ENCODE measurements around the gene DCAF16. TPM values are rescaled to one million over a fixed set of nuclear protein-coding genes. Genes with fewer than 3 reads are reported as not detected.

The DCAF16 gene
- total RNA-seq, 1 experiment from 2014 or later = 65.7 TPM

DNA sequence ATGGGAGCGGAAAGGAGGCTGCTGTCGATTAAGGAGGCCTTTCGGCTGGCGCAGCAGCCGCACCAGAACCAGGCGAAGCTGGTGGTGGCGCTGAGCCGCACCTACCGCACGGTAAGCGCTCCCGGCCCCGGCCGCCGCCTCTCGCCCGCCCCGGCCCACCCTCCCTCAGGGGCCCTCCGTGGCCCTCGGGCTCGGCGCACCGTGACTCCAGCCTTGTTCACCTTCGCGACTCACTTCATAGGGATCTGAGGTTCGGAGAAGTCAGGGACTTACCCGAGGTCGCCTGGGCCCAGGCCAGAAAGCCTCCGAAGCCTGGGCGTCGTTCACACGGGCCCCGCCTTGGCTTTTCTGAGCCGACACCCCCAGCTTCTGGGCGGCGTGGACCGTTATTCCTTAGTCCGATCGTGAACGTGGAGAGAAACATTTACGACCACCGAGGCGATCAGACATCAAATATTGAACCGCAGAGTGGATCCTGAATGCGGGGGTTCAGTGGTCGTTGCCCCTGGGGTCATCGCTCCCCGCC lies 584 bp upstream of the DCAF16 start:
- H3K79me2 ChIP-seq (ENCODE audit: insufficient read depth, low read length) = peaks cover 98% of the 10 kb centered on the region
- intact Hi-C loops (cut with micrococcal nuclease) = loop anchor here (2.0 kb wide), 1 partner anchor 210 kb away; the partner anchor contains the start of gene LCORL
- ChIA-PET RAD21 (ENCODE audit: low non-redundant PET in 1 of 2, low total read pairs in 2 of 2, uncharacterized antibody in 2 of 2, unreplicated experiment in 2 of 2) (no interaction called here), POLR2A (interaction anchor here (0.5 to 1.5 kb wide), 2 partner anchors 11 kb away, joined by 3 to 4 read pairs; no protein-coding TSS in a partner anchor), CTCF (interaction anchor here (1.1 kb wide), 1 partner anchor 262 kb away, joined by 3 read pairs; no protein-coding TSS in a partner anchor)
- H3K9me3 ChIP-seq (ENCODE audit: control insufficient read depth in 1 of 2, insufficient read depth in 1 of 2, low read depth in 1 of 2, low read length in 2 of 2) = no peaks in the 10 kb centered on the region
- H3K4me1 ChIP-seq (ENCODE audit: control insufficient read depth in 1 of 2, insufficient read depth in 2 of 2, low read length in 2 of 2) = peaks cover 5 to 20% of the 10 kb centered on the region in 2 experiments; a peak in 2 of 4 replicates
- H3K9me2 ChIP-seq (ENCODE audit: insufficient read depth) = no peaks in the 10 kb centered on the region
- H3K27me3 ChIP-seq (ENCODE audit: insufficient read depth, low read length) = no peaks in the 10 kb centered on the region
- H4K20me1 ChIP-seq (ENCODE audit: insufficient read depth) = peaks cover 23% of the 10 kb centered on the region; the same call in 1 of the 2 replicates
- peak overlapping the region; percentile 85 for H3K4me2 ChIP-seq (ENCODE audit: low read length)
- peaks cover 17 to 23% of the 10 kb centered on the region in 2 experiments for H3K36me3 ChIP-seq (ENCODE audit: control insufficient read depth in 1 of 2, insufficient read depth in 2 of 2, low read length in 2 of 2)
- peak; percentile 51 for ATAC-seq
- BruUV-seq (replicated peaks) = no TSS peak
- no peak overlapping the region for H2AFZ ChIP-seq (ENCODE audit: low read depth, low read length, poor library complexity, severe bottlenecking)
- TF ChIP-seq ZFX (IDR thresholded peaks at IDR 0.05) (peak; percentile 15; the same call in 1 of the 2 replicates), FOSL1 (IDR thresholded peaks at IDR 0.05; ENCODE audit: low read depth) (no peak), CEBPB (IDR thresholded peaks at IDR 0.05; ENCODE audit: low read depth) (no peak)
- TF ChIP-seq, protein P1, sequence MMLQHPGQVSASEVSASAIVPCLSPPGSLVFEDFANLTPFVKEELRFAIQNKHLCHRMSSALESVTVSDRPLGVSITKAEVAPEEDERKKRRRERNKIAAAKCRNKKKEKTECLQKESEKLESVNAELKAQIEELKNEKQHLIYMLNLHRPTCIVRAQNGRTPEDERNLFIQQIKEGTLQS (IDR thresholded peaks at IDR 0.05) = no peak
- peak overlapping the region; percentile 80 to 93 for H3K4me3 ChIP-seq (replicated peaks in 1 of 2; ENCODE audit: low read depth in 1 of 2, low read length in 2 of 2)
- H3K27ac ChIP-seq (ENCODE audit: low read depth, low read length) = peak overlapping the region; percentile 60
- DNase-seq (ENCODE audit: low read depth, low spot score) = no peak
- H3K9ac ChIP-seq (ENCODE audit: low read length) = peak overlapping the region; percentile 98

DNA sequence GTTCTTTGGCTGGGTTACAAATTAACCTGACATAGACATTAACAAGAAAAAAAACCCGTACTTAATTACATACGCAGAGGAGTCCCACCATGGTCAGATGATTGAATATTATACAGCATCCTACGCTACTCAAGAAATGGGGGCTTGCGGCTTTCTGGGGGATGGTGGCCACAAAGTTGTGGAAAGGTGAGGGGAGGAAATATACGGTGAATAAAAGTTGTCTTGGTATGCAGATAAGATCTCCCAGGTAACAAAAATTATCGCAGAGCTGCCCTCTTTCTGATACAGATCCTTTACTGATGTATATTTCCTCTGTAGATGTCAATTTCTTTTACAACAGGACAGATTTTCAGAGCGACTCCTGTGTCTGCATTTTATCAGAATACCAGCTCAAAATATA lies 890 bp downstream of the DCAF16 start:
- peak overlapping the region; percentile 85 for H3K4me2 ChIP-seq (ENCODE audit: low read length)
- H3K9ac ChIP-seq (ENCODE audit: low read length) = peak overlapping the region; percentile 98
- ChIA-PET POLR2A (interaction anchor here (1.5 kb wide), 1 partner anchor 12 kb away, joined by 4 read pairs; no protein-coding TSS in a partner anchor), CTCF (no interaction called here), RAD21 (ENCODE audit: low non-redundant PET in 1 of 2, low total read pairs in 2 of 2, uncharacterized antibody in 2 of 2, unreplicated experiment in 2 of 2) (no interaction called here)
- no peak for TF ChIP-seq POLR2A (IDR thresholded peaks at IDR 0.05; ENCODE audit: borderline replicate concordance, extremely low read depth, insufficient read depth, insufficient read length)
- no peak for TF ChIP-seq ZNF274 (IDR thresholded peaks at IDR 0.05; ENCODE audit: low read depth, low read length)
- no peak for TF ChIP-seq EZH2 (IDR thresholded peaks at IDR 0.05)
- TF ChIP-seq ZFX (IDR thresholded peaks at IDR 0.05) = no peak
- TF ChIP-seq TCF7L2 (IDR thresholded peaks at IDR 0.05; ENCODE audit: borderline replicate concordance, extremely low read depth, insufficient read depth, insufficient read length) = no peak
- no peak for TF ChIP-seq CEBPB (IDR thresholded peaks at IDR 0.05; ENCODE audit: low read depth)
- no peak for TF ChIP-seq JUND (IDR thresholded peaks at IDR 0.05)
- ATAC-seq (no peak), DNase-seq (ENCODE audit: low read depth, low spot score) (no peak)
- H2AFZ ChIP-seq (ENCODE audit: low read depth, low read length, poor library complexity, severe bottlenecking) = no peak overlapping the region
- H3K27me3 ChIP-seq (ENCODE audit: insufficient read depth, low read length) = no peaks in the 10 kb centered on the region
- peaks cover 24% of the 10 kb centered on the region; the same call in 1 of the 2 replicates for H4K20me1 ChIP-seq (ENCODE audit: insufficient read depth)
- no peaks in the 10 kb centered on the region for H3K9me3 ChIP-seq (ENCODE audit: control insufficient read depth in 1 of 2, insufficient read depth in 1 of 2, low read depth in 1 of 2, low read length in 2 of 2)
- H3K4me3 ChIP-seq (replicated peaks in 1 of 2; ENCODE audit: low read depth in 1 of 2, low read length in 2 of 2) = peak overlapping the region; percentile 80 to 93
- peaks cover 13 to 19% of the 10 kb centered on the region in 2 experiments for H3K36me3 ChIP-seq (ENCODE audit: control insufficient read depth in 1 of 2, insufficient read depth in 2 of 2, low read length in 2 of 2)
- peaks cover 98% of the 10 kb centered on the region for H3K79me2 ChIP-seq (ENCODE audit: insufficient read depth, low read length)
- BruUV-seq (replicated peaks) = no TSS peak
- intact Hi-C loops (cut with micrococcal nuclease) = loop anchor here (2.0 kb wide), 2 partner anchors 211 to 213 kb away; partner anchors contain the start of gene LCORL
- no peaks in the 10 kb centered on the region for H3K9me2 ChIP-seq (ENCODE audit: insufficient read depth)
- peak overlapping the region; percentile 84; the same call in 1 of the 2 replicates for H3K27ac ChIP-seq (ENCODE audit: low read depth, low read length)
- H3K4me1 ChIP-seq (ENCODE audit: control insufficient read depth in 1 of 2, insufficient read depth in 2 of 2, low read length in 2 of 2) = peaks cover 5 to 20% of the 10 kb centered on the region in 2 experiments; a peak in 2 of 4 replicates
